Raji (cell line): ENCODE measurements around the gene TBCK.

Experiments used
- POLR2A ChIP-seq: IDR thresholded peaks from 2 replicates; pipeline ENCODE4 v1.6.1; 2011; ENCODE audit warnings: low read depth, low read length, control low read depth; ENCODE audit not compliant: insufficient read depth

The TBCK gene

GRCh38 chr4:106062452-106062875, 253.5 kb downstream of the TBCK start:
- TF ChIP-seq POLR2A = no peak

DNA sequence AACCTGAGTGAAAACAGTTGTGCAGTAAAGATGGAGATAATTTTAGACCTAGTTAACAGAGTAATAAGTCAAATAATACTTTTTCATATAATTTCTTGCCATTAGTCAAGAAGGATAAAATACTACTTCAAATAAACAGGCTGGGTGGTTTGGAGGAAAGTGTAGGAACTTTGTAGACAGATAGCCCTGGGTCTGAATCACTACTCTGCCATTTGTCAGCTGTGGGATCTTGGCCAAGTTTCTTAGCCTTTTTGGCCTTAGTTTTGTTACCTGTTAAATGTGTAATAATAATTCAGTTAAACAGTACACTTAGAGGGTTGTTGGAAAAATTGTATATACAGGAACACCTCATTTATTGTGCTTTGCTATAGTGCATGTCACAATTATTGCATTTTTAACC, 257.1 kb downstream of the TBCK start:
- no peak for TF ChIP-seq POLR2A

DNA sequence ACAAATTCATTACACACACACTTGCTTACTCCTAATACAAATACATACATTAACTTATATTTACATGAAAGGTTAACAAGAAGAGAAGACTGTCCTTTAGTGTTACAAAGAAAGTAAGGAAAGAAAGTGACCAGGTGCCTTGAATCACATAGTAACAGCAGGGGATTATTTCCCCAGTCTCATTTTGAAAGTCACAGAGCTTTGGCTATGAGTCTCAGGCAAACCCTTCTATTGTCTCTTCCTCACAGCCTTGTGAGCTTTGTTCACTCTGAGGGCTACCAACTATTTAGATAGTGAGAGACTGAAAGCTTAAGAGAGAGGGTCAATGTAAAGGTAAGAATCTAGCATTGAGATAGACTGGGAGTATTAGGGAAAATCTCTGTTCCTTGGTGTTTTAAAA, 259.1 kb downstream of the TBCK start:
- TF ChIP-seq POLR2A = no peak

GRCh38 chr4:106051514-106051913, 264.5 kb downstream of the TBCK start:
- no peak for TF ChIP-seq POLR2A

- no peak for TF ChIP-seq POLR2A
Measured at GRCh38 chr4:106049490-106049889, 266.5 kb downstream of the TBCK start.

- TF ChIP-seq POLR2A = no peak
Measured at GRCh38 chr4:106048250-106048971, 267.6 kb downstream of the TBCK start.

DNA sequence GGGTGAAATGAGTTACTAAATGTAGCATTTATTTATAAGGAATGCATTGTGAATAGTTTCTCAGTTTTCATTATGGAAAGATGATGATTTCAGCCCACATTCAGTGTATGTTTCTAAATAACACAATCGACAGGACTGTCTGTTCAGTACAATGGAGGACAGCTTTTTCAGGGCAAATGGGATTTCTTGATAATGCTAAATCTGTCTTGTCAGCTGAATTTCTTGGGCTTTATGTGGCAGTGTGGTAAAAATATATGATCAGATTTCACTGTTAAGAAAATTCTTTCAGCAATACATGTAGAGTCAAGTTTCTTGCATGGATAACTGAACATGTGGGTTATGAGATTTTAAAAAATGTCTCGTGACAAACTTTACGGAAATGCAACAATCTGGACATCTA, 269.9 kb downstream of the TBCK start:
- TF ChIP-seq POLR2A = no peak

DNA sequence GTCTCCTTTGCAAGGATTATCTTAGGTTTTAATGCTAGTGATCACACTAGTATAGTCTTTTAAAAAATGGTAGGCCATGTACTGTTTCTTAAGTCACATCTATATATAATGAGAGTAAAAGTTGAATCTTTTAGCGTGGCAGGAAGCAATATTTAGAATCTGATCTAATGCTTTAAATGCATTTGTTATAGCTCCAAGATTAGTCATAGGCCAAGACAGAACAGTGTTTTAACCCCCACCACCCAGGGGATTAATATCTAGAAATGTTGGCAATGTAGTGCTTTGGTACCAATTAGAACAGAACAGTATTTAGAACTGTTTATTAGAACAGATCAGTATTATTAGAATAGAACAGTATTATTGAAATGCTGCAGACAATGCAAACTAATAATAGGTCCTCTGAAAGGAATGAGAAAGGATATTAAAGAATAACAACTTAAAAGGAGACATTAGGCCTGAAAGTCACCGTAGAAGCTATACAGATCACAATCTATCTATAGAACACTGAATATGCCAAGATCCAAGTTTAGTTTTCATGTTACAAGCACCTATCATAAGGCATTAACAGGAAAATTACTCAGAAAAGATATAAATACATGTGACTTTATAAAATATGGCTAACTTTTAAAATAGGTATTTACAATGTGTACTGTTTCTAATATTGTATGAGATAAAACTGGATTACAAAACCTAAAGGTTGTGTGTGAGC, 274.6 kb downstream of the TBCK start:
- TF ChIP-seq POLR2A = no peak

DNA sequence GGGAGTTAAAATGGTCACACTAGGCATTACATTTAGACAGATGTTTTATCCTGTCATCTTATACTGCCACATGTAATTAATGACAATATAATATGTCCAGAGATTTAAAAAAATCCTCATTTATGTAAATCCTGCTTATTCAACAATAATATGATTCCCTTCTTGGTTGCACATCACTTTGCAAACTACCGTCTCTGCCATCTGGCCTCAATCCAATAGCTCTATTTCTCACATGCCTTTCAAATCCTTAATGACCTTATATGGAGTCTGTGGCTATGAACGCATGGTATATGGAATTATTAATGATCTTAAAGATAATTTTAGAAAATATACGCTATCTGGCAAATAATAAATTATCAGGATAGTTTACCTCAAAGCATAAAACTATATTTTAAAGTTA, 276.2 kb downstream of the TBCK start:
- TF ChIP-seq POLR2A = no peak

- TF ChIP-seq POLR2A = no peak
Measured at GRCh38 chr4:106038908-106039307, 277.1 kb downstream of the TBCK start.

DNA sequence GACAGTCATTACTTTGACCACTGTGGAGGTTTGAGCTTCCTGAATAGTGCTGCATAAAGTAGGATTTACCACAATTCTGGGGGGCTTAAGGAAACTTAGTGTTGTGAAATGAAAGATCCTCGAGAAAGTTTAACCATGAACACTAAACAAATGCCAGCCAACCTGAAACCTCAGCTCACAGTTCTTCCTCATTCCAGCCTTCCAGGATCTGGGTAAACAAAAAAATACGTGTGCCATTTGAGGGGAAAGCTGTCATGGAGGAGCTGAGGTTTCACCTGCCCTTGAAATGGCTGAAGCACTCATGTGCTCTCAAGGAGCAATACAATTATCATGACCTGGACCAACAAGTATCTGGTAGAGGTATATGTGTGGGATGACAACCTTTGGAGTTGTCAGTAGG, 278.0 kb downstream of the TBCK start:
- TF ChIP-seq POLR2A = no peak

GRCh38 chr4:106036848-106037247, 279.2 kb downstream of the TBCK start:
- no peak for TF ChIP-seq POLR2A

GRCh38 chr4:106036334-106036733, 279.7 kb downstream of the TBCK start:
- no peak for TF ChIP-seq POLR2A

DNA sequence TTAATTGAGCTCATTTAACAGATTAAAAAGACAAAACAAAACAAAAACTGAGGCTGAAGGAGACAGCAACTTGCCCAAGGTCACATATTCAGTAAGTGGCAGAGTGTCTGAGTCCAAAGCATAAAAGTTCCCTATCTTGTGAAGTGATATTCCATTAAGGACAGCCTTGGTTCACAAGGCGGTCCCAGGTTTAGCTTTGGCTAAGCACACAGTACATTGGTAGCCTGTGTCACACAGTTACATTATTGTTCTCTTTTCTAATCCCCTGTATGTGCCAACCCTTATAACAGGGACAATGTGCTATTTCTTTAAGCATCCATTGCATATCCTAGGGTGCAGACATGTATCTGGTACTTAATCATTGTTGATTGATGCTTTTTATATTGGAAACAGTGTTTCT, 280.8 kb downstream of the TBCK start:
- no peak for TF ChIP-seq POLR2A

- TF ChIP-seq POLR2A = no peak
Measured at GRCh38 chr4:106034751-106035150, 281.3 kb downstream of the TBCK start.

DNA sequence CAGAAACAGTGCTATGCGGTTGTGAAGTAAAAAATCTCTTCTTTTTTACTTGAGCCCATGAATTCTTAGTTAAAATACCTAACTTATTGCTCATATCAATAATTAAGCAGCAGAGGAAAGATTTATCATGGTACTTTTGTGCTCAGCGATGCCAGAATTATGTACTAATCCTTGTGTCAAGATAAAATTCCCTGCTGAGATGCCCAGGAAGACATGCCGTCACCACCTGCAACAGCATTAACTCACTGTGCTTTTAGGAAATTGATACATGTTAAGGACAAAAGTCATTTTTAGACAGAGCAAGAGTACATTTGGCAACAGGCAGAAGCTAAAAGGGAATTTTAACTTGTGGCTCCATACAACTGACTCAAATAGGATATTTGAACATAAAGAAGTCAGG, 281.8 kb downstream of the TBCK start:
- no peak for TF ChIP-seq POLR2A

DNA sequence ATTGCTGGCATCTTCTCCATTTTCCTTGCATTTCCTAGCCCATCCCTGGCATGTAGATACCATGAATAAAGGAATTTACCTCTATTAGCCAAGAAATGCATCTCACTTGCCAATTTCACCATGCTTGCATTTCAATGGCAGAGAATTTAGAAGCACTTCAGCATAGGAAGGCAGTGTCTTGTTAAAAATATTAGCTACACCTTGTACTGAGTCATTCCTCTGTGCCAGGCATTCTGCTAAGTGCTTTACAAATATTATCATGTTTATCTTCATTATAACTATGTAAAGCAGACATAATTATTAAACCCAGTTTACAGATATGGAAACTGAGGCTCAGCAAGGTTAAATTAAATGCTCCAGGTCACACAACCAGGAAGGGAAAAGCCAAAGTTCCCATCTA, 282.5 kb downstream of the TBCK start:
- TF ChIP-seq POLR2A = no peak
